HG03139 (cell line): Measurements from ENCODE around the gene APC2.
"Not testable (repeated sequence)": the region's sequence is repeated elsewhere in the genome, so short reads cannot be mapped to it uniquely, and the experiment has no call there.

Experiments used
- ATAC-seq: cut with Tn5 transposase; IDR thresholded peaks from one replicate; pipeline ENCODE4 v1.9.1; 2021; ENCODE audit not compliant: unreplicated experiment

Gene APC2

GRCh38 chr19:1475751-1476437 is 26.0 kb downstream of the APC2 start:
- no peak for ATAC-seq

DNA sequence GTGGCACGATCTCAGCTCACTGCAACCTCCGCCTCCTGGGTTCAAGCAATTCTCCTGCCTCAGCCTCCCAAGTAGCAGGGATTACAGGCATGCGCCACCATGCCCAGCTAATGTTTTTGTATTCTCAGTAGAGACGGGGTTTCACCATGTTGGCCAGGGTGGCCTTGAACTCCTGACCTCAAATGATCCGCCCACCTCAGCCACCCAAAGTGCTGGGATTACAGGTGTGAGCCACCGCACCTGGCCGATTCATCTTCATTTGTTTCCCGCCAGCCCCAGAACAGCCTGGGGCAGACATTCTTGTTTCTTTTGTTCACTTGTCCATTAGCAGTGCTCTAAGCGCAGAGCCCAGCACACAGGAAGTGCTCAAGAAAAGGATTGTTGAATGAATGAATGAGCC is 27.1 kb downstream of the APC2 start:
- not testable (repeated sequence) for ATAC-seq

DNA sequence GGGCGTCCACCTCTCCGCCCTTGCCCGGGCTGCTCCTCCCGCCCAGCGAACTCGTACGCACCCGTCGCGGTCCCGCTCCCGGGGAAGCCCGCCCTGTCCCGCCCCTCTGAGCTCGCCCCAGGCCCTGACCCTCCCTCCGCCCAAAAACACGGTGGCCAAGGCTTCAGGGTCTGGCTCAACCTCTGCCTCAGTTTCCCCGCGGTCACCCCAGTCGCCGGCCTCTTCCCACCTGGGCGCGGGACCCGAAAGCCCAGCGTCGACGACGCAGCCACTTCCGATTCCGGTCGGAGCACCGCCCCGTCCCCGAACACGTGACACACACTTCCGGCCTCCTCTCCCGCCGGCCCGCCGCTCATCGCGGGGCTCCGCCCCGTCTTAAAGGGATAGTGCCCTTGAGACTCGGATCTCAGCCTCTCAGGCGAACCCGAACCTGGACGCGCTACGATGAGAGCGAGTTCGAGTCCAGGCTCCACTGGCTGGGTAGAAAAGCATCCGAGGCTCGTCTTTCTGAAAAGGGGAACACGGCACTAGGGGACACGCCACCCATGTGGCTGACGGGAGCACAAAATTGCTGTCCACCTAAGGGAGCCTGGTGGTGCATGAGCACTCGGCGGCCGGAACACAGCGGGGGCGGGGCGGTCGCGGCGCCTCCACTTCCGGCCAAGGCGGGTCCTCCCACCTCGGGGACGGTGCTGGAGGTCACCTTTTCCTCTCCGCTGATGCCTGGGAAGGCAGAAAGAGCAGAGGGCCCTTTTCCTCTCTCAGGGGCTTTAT is 29.2 kb downstream of the APC2 start, which contains the start of gene C19orf25:
TSS of gene C19orf25 (minus strand) at position 282 of the 774 bp plus-strand sequence. CDS start 312 bp downstream, outside the sequence.
- ATAC-seq, result peak; percentile 69

- no peak for ATAC-seq
Measured at GRCh38 chr19:1481224-1481892, 31.4 kb downstream of the APC2 start.

- ATAC-seq, result no peak
Measured at GRCh38 chr19:1481893-1482360, 32.0 kb downstream of the APC2 start.

DNA sequence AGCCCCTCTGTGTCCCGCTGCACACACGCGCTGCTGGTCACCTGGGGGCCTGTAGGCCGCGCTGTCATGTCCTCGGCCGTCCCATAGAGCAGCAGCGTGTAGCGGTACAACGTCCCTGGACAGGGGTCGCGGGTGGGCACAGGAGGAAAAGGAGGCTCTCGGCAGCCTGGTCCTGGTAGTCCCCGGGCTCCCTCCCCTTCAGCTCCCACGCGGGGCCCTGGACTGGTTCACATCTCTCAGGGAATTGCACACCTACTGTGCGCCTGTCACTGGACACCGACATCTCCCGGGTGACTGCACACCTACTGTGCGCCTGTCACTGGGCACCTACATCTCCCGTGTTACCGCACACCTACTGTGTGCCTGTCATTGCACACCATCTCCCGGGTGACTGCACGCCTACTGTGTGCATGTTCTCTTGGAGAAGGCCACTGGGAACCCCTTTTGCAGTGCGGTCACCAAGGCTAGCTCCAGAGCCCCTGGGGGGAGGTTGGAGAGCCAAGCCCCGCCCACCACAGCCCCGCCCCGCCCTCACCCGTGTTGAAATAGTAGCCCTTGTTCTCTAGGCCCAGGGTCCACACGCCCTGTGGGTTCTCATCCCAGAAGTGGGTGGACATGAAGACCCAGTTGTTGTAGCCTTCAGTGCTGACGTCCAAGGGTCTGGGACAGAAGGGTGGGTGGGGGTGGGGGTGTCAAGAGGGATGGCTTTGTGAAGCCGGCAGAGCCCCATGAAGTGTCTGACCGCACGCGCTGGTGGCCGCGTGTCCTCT is 32.6 kb downstream of the APC2 start:
- ATAC-seq, result no peak

- no peak for ATAC-seq
Measured at GRCh38 chr19:1483131-1483978, 33.4 kb downstream of the APC2 start.

DNA sequence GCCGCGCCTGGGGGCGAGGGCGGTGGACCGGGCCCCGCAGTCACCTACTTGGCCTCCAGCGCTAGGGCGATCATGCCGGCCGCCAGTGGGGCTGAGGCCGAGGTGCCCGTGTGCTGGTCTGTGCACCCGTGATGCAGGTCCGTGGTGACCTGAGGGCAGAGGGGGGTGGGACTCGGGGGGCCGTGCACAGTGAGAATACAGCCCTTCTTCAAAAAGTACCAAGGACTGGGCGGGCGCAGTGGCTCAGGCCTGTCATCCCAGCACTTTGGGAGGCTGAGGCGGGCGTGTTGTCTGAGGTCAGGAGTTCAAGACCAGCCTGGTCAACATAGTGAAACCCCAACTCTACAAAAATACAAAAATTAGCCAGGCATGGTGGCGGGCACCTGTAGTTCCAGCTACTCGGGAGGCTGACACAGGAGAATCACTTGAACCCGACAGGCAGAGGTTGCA is 34.1 kb downstream of the APC2 start:
- ATAC-seq, result no peak

DNA sequence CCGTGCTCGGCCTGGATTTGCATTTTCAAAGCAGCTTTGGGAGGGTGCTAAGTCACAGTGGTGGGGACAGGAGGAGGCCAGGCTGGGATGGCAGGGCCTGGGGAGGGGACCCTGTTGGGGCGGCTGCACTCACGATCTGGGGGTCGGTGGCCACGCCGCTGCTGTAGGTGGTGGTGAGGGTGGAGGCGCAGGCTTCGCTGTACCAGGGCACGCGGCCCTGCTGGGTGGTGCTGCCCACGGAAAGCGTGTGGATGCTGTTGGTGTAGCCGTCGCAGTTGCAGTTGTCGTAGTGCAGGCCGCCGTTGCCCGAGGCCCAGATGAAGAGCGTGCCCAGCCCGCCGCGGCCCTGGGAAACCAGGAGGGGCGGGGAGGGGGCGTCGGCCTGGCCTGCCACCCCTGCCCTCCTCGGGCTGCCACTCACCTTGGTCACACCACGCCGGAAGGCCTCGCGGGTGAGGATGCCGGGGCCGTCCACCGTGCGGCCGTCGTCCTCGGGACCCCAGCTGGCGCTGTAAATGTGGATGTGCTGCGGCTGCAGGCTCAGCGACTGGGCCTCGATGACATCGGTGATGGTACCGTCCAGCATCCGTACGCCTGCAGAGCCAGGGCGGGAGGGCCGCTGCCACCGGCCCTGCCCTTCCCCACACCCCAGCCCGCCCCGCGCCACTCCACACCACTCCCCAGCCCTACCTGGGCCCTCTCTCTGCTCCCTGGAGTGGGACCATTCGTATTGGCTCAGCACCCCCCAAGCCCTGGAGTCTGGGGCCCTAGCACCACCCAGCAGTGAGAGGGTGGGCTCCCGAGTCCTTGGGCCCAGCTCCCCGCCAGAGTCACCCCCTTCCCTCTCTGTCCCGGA is 37.0 kb downstream of the APC2 start:
- ATAC-seq, result no peak

DNA sequence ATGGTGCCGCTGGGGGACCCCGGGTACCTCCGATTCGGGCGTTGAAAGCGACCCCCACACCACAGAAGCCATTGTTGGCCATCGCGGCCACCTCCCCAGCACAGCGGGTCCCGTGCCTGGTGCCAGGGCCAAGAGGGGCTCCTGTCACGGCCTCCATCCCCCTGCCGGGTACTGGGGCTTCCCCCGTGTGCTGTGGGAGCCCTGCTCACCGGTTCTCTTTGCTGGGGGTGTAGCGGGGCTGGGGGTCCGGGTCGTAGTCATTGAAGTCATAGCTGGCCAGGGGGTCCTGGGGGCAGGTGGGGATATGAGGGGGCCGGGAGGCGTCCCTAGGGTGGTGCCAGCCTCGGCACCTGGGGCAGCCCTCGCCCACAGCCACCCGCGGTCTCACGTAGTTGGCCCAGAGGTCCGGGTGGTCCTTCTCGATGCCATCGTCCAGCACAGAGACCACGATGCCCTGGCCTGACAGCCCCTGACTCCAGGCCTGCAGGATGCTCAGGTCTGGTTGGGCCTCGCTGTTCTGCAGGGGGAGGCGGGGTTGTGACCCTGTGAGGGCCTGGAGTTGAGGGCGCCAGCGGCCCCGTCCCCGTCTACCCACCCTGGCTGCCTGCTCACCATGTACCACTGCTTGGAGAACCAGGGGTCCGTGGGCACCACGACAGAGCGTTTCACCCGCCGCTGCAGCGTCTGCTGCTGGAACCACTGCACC is 37.8 kb downstream of the APC2 start:
- no peak for ATAC-seq

DNA sequence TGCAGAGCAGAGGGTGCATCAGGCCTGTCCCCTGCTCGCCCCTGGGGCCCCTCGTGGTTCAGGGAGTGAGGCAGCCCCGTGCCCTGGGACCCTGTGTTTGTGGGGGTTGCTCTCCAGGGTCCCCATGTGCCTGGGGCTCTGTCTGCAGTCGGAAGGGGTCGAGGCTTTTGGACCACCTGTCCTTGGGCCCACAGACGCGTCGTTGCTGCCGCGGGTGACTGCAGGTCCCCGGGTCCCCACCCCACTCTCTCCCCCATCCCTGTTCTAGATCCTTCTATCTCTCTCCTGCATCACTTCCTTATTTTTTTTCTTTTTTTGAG is 38.3 kb downstream of the APC2 start:
- ATAC-seq, result no peak

DNA sequence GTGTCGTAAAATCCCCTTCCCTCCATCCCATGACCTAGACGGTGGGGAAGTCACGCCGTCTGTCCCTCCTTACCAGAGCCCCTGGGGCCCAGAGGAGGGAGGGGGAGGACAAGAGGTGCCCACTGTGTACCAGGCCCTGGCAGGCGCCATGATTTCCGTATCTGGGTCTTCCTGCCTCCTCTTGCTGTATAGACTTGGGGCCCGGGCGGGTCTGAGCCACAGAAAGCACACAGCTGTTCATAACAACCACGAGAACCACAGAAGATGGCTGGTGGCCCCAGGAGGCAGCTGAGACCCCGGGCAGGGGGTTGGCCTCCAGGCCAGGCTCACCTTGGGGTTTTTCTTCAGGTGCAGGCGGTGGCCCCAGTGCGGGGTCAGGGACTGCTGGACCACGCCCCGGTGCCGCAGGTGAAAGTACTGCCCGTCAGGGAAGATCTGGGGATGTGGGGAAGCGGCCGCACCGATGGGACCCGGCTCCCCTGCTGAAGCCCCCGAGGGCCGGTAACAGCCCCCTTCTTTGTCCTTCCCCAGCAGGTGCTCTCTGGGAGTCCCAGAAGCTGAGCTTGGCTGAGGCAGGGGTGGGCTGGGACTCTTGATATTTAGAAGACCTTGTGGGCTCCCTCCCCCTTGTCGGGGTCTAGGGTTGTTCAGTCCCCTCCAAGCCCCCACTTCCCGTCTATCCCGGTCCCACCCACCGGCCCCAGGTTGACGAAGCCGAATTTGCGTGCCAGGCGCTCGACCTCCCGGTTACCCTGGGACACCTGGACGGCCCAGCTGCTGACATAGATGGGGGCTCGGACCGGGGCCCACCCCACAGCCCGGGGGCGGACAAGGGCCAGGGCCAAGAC is 39.8 kb downstream of the APC2 start:
- ATAC-seq, result peak; percentile 11

- peak; percentile 60 for ATAC-seq
Measured at GRCh38 chr19:1490311-1491113, 40.6 kb downstream of the APC2 start, which contains the start of gene PCSK4. Gene PCSK4 (minus strand): TSS chr19:1490350. CDS start chr19:1490346, 4 bp downstream.

DNA sequence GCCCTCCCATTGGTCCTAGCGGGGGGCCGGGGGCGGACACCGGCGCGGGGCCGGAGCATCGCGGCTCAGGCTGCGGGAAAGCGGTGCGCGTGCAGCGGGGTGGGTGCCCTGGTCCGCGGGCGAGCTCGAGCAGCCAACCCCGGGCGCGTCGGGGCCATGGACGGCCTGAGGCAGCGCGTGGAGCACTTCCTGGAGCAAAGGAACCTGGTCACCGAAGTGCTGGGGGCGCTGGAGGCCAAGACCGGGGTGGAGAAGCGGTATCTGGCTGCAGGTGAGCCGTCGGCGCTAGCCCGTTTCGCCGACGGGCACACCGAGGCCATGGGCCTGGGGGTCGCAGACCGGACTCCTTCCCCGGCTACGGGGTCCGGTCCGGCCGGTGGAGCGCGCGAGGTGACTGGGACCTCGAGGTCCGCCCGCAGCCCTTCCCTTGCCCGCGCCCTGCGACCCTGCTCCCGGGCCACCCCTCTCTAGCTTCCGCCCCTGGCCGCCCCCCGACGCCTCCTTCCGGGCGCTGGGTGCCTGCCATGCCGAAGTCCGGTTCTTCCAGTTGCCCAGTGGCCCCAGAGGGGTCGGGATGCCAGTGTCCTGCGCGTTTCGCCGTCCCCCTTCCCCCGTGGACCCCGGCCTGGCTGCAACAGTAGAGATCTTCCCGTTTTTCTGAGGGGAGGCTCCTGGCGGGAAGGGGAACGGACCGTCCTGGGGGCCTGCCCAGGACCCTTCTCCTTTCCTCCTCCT is 41.4 kb downstream of the APC2 start, which contains the start of gene REEP6:
TSS of gene REEP6 (plus strand) at position 68 of the 735 bp plus-strand sequence. CDS start at position 157, 89 bp downstream.
- no peak for ATAC-seq

- ATAC-seq, result no peak
Measured at GRCh38 chr19:1491849-1492170, 41.9 kb downstream of the APC2 start.

- no peak for ATAC-seq
Measured at GRCh38 chr19:1492474-1493006, 42.6 kb downstream of the APC2 start.
